WTC11 (cell line): ENCODE results near the gene AVPI1. TPM values are rescaled to one million over a fixed set of nuclear protein-coding genes. Genes with fewer than 3 reads are reported as not detected.

Experiments
- ATAC-seq: fragments of 200-7000 bp; cut with Tn5 transposase; 2 replicates; pipeline ENCODE4 v1.10.0; 2021; ENCODE audit warnings: mild to moderate bottlenecking, moderate library complexity
- CTCF ChIA-PET: fragments of 300-600 bp; sonication (Branson Sonifier 250); formaldehyde crosslinking; loops from one replicate; lab custom pipeline; 2021; ENCODE audit warnings: antibody characterized with exemption; lab: Charles Lee
- POLR2A ChIA-PET: fragments of 350-600 bp; sonication (Branson Sonifier 250); formaldehyde crosslinking; loops from one replicate; lab custom pipeline; 2021; ENCODE audit warnings: antibody characterized with exemption; lab: Charles Lee
- DNase-seq: peaks from one replicate; pipeline ENCODE4 v3.0.0; 2021; ENCODE audit warnings: low spot score
- H3K27ac Mint-ChIP-seq: 2 replicates; pipeline ENCODE4 v1.8.0; 2021; ENCODE audit warnings: mixed read lengths
- H3K27me3 Mint-ChIP-seq: 2 replicates; pipeline ENCODE4 v1.8.0; 2021; ENCODE audit warnings: low read depth, mild to moderate bottlenecking, moderate library complexity, mixed read lengths
- H3K36me3 Mint-ChIP-seq: 2 replicates; pipeline ENCODE4 v1.8.0; 2021; ENCODE audit warnings: mixed read lengths
- H3K4me1 Mint-ChIP-seq: 2 replicates; pipeline ENCODE4 v1.8.0; 2022; ENCODE audit warnings: mixed read lengths
- H3K4me3 Mint-ChIP-seq: 2 replicates; pipeline ENCODE4 v1.8.0; 2021; ENCODE audit warnings: mild to moderate bottlenecking, moderate library complexity, mixed read lengths
- H3K9me3 Mint-ChIP-seq: 2 replicates; pipeline ENCODE4 v1.8.0; 2021; ENCODE audit warnings: mixed read lengths
- CBFB ChIP-seq: sonication (generic); formaldehyde crosslinking; IDR thresholded peaks from 2 replicates; pipeline ENCODE4 v1.8.1; 2022; ENCODE audit warnings: mild to moderate bottlenecking, low read depth, missing genetic modification reagents
- ETV6 ChIP-seq: sonication (generic); formaldehyde crosslinking; IDR thresholded peaks from 2 replicates; pipeline ENCODE4 v1.8.1; 2022; ENCODE audit warnings: mild to moderate bottlenecking, missing genetic modification reagents
- FOXK1 ChIP-seq: sonication (generic); formaldehyde crosslinking; IDR thresholded peaks from 2 replicates; pipeline ENCODE4 v1.8.0; 2022; ENCODE audit warnings: mild to moderate bottlenecking, moderate library complexity, missing genetic modification reagents
- NFATC4 ChIP-seq: fragments of 250-450 bp; sonication (Bioruptor Pico); IDR thresholded peaks from 2 replicates; pipeline ENCODE4 v1.9.0; 2021; ENCODE audit warnings: mild to moderate bottlenecking
- TCF7 ChIP-seq: sonication (generic); formaldehyde crosslinking; IDR thresholded peaks from 2 replicates; pipeline ENCODE4 v1.8.0; 2022; ENCODE audit warnings: mild to moderate bottlenecking, low read depth, missing genetic modification reagents, moderate library complexity
- TEAD1 ChIP-seq: sonication (generic); formaldehyde crosslinking; IDR thresholded peaks from 2 replicates; pipeline ENCODE4 v1.8.0; 2022; ENCODE audit warnings: mild to moderate bottlenecking, missing genetic modification reagents
- ZBTB21 ChIP-seq: sonication (generic); formaldehyde crosslinking; IDR thresholded peaks from 2 replicates; pipeline ENCODE4 v1.8.1; 2023; ENCODE audit warnings: mild to moderate bottlenecking, missing genetic modification reagents, borderline replicate concordance
- ZNF121 ChIP-seq: sonication (generic); formaldehyde crosslinking; IDR thresholded peaks from 2 replicates; pipeline ENCODE4 v1.8.0; 2023; ENCODE audit warnings: missing genetic modification reagents
- ZNF138 ChIP-seq: sonication (generic); formaldehyde crosslinking; conservative IDR thresholded peaks from 2 replicates; pipeline ENCODE4 v1.8.1; 2022; ENCODE audit warnings: mild to moderate bottlenecking, moderate library complexity, missing genetic modification reagents
- ZNF232 ChIP-seq: sonication (generic); formaldehyde crosslinking; IDR thresholded peaks from 2 replicates; pipeline ENCODE4 v1.8.0; 2022; ENCODE audit warnings: mild to moderate bottlenecking, missing genetic modification reagents
- ZNF423 ChIP-seq: fragments of 250-450 bp; sonication (Bioruptor Pico); IDR thresholded peaks from 2 replicates; pipeline ENCODE4 v2.1.2; 2022; ENCODE audit warnings: mild to moderate bottlenecking, moderate library complexity
- total RNA-seq: library from RNA; stranded (reverse); gene quantifications from 3 replicates; pipeline ENCODE4 v1.2.3, GENCODE V29; 2021
- TF ChIP-seq, protein P1 (sequence below): sonication (generic); formaldehyde crosslinking; IDR thresholded peaks from 2 replicates; pipeline ENCODE4 v1.8.0; 2023; ENCODE audit warnings: missing genetic modification reagents, mild to moderate bottlenecking, borderline replicate concordance
- TF ChIP-seq, protein P2 (sequence below): sonication (generic); formaldehyde crosslinking; IDR thresholded peaks from 2 replicates; pipeline ENCODE4 v1.8.0; 2022; ENCODE audit warnings: mild to moderate bottlenecking, missing genetic modification reagents
- TF ChIP-seq, protein P3 (sequence below): sonication (generic); formaldehyde crosslinking; IDR thresholded peaks from 2 replicates; pipeline ENCODE4 v1.8.1; 2022; ENCODE audit warnings: low read depth, missing genetic modification reagents, borderline replicate concordance
- TF ChIP-seq, protein P4 (sequence below): sonication (generic); formaldehyde crosslinking; conservative IDR thresholded peaks from 2 replicates; pipeline ENCODE4 v1.8.1; 2023; ENCODE audit warnings: mild to moderate bottlenecking, low read depth, missing genetic modification reagents, moderate library complexity
- TF ChIP-seq, protein P5 (sequence below): sonication (generic); formaldehyde crosslinking; IDR thresholded peaks from 2 replicates; pipeline ENCODE4 v1.8.1; 2022; ENCODE audit warnings: mild to moderate bottlenecking, moderate library complexity, missing genetic modification reagents
- TF ChIP-seq, protein P6 (sequence below): sonication (generic); formaldehyde crosslinking; IDR thresholded peaks from 2 replicates; pipeline ENCODE4 v1.8.1; 2023; ENCODE audit warnings: mild to moderate bottlenecking, missing genetic modification reagents
- TF ChIP-seq, protein P7 (sequence below): fragments of 250-450 bp; sonication (Bioruptor Pico); IDR thresholded peaks from 2 replicates; pipeline ENCODE4 v1.9.0; 2021; ENCODE audit warnings: mild to moderate bottlenecking

AVPI1 gene
- total RNA-seq, 1 experiment from 2014 or later, result 9.8 TPM

DNA sequence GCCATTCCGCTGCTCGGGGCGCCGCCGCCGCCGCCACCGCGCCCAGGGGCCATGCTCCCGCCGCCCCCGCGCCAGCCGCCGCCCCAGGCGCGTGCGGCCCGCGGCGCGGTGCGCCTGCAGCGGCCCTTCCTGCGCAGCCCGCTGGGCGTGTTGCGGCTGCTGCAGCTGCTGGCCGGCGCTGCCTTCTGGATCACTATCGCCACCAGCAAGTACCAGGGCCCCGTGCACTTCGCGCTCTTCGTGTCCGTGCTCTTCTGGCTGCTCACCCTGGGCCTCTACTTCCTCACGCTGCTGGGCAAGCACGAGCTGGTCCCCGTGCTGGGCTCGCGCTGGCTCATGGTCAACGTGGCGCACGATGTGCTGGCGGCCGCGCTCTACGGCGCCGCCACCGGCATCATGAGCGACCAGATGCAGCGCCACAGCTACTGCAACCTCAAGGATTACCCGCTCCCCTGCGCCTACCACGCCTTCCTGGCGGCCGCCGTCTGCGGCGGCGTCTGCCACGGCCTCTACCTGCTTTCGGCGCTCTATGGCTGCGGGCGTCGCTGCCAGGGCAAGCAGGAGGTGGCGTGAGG, 26.9 kb upstream of the AVPI1 start (continued):
- TF ChIP-seq, protein P1, sequence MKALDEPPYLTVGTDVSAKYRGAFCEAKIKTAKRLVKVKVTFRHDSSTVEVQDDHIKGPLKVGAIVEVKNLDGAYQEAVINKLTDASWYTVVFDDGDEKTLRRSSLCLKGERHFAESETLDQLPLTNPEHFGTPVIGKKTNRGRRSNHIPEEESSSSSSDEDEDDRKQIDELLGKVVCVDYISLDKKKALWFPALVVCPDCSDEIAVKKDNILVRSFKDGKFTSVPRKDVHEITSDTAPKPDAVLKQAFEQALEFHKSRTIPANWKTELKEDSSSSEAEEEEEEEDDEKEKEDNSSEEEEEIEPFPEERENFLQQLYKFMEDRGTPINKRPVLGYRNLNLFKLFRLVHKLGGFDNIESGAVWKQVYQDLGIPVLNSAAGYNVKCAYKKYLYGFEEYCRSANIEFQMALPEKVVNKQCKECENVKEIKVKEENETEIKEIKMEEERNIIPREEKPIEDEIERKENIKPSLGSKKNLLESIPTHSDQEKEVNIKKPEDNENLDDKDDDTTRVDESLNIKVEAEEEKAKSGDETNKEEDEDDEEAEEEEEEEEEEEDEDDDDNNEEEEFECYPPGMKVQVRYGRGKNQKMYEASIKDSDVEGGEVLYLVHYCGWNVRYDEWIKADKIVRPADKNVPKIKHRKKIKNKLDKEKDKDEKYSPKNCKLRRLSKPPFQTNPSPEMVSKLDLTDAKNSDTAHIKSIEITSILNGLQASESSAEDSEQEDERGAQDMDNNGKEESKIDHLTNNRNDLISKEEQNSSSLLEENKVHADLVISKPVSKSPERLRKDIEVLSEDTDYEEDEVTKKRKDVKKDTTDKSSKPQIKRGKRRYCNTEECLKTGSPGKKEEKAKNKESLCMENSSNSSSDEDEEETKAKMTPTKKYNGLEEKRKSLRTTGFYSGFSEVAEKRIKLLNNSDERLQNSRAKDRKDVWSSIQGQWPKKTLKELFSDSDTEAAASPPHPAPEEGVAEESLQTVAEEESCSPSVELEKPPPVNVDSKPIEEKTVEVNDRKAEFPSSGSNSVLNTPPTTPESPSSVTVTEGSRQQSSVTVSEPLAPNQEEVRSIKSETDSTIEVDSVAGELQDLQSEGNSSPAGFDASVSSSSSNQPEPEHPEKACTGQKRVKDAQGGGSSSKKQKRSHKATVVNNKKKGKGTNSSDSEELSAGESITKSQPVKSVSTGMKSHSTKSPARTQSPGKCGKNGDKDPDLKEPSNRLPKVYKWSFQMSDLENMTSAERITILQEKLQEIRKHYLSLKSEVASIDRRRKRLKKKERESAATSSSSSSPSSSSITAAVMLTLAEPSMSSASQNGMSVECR (CRISPR knock-in tag), result peak; percentile 93
- TF ChIP-seq FOXK1 (CRISPR knock-in tag), result peak; percentile 87
- TF ChIP-seq, protein P2, sequence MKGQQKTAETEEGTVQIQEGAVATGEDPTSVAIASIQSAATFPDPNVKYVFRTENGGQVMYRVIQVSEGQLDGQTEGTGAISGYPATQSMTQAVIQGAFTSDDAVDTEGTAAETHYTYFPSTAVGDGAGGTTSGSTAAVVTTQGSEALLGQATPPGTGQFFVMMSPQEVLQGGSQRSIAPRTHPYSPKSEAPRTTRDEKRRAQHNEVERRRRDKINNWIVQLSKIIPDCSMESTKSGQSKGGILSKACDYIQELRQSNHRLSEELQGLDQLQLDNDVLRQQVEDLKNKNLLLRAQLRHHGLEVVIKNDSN (CRISPR knock-in tag), result peak; percentile 49; the same call in 1 of the 2 replicates
- peak; percentile 28; the same call in 1 of the 2 replicates for TF ChIP-seq ZNF121

DNA sequence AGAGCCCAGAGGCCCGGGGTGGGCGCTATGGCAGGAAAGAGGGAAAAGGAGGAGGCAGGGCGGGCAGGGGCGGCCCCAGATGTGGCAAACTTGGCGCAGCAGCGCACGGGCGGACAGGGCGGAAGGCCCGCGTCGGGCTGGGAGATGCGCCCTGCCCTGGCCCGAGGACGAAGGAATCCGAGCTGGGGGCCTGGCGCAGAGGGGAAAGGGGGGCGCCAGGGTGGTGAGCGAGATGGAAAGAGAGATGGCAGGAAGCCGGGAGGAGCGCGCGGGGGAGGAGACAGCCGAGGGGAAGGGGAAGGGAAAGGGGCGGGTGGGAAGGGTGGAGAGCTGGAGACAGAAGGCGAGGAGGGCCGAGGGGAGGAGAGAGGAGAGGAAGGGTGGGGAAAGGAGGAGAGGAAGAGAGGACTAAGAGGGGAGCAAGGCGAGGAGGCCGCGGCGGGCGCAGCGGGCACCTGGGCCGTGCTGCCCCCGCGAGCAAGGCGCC, 26.3 kb upstream of the AVPI1 start, which contains the start of gene MARVELD1:
TSS of gene MARVELD1 (plus strand) at position 392 of the 487 bp plus-strand sequence. CDS start 147 bp downstream, outside the sequence.
- Mint-ChIP-seq H3K27ac (peak within 1 kb of the TSS; percentile 97), H3K27me3 (peaks cover 4% of the 10 kb centered on the region), H3K4me3 (peak within 1 kb of the TSS; percentile 98), H3K9me3 (no peaks in the 10 kb centered on the region), H3K4me1 (peaks cover 47% of the 10 kb centered on the region), H3K36me3 (peaks cover 8% of the 10 kb centered on the region; the same call in 1 of the 2 replicates)
- ATAC-seq, result peak; percentile 35
- CTCF ChIA-PET, result interaction anchor here (0.9 to 4.7 kb wide), 12 partner anchors 9 to 148 kb away, joined by 3 to 45 read pairs (median 10); partner anchors contain the start of genes AVPI1 and ZFYVE27
- DNase-seq, result peak; percentile 77
- POLR2A ChIA-PET, result interaction anchor here (0.6 to 3.0 kb wide), 11 partner anchors 10 to 1880 kb away, joined by 3 to 27 read pairs (median 4); partner anchors contain the start of genes AVPI1, TM9SF3 and ZFYVE27
- TF ChIP-seq NFATC4 (CRISPR knock-in tag) (no peak), ZBTB21 (CRISPR knock-in tag) (no peak), ETV6 (CRISPR knock-in tag) (peak; percentile 73), FOXK1 (CRISPR knock-in tag) (no peak), CBFB (CRISPR knock-in tag) (no peak), TEAD1 (0 out of 2 replicates have a peak, but pooled peaks have one; percentile 14), TCF7 (CRISPR knock-in tag) (no peak), ZNF423 (no peak), ZNF232 (CRISPR knock-in tag) (0 out of 2 replicates have a peak, but pooled peaks have one; percentile 48), ZNF138 (CRISPR knock-in tag) (no peak)
- TF ChIP-seq, protein P3, sequence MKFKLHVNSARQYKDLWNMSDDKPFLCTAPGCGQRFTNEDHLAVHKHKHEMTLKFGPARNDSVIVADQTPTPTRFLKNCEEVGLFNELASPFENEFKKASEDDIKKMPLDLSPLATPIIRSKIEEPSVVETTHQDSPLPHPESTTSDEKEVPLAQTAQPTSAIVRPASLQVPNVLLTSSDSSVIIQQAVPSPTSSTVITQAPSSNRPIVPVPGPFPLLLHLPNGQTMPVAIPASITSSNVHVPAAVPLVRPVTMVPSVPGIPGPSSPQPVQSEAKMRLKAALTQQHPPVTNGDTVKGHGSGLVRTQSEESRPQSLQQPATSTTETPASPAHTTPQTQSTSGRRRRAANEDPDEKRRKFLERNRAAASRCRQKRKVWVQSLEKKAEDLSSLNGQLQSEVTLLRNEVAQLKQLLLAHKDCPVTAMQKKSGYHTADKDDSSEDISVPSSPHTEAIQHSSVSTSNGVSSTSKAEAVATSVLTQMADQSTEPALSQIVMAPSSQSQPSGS (CRISPR knock-in tag), result no peak
- TF ChIP-seq, protein P4, sequence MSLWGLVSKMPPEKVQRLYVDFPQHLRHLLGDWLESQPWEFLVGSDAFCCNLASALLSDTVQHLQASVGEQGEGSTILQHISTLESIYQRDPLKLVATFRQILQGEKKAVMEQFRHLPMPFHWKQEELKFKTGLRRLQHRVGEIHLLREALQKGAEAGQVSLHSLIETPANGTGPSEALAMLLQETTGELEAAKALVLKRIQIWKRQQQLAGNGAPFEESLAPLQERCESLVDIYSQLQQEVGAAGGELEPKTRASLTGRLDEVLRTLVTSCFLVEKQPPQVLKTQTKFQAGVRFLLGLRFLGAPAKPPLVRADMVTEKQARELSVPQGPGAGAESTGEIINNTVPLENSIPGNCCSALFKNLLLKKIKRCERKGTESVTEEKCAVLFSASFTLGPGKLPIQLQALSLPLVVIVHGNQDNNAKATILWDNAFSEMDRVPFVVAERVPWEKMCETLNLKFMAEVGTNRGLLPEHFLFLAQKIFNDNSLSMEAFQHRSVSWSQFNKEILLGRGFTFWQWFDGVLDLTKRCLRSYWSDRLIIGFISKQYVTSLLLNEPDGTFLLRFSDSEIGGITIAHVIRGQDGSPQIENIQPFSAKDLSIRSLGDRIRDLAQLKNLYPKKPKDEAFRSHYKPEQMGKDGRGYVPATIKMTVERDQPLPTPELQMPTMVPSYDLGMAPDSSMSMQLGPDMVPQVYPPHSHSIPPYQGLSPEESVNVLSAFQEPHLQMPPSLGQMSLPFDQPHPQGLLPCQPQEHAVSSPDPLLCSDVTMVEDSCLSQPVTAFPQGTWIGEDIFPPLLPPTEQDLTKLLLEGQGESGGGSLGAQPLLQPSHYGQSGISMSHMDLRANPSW (CRISPR knock-in tag), result no peak
- TF ChIP-seq, protein P5, sequence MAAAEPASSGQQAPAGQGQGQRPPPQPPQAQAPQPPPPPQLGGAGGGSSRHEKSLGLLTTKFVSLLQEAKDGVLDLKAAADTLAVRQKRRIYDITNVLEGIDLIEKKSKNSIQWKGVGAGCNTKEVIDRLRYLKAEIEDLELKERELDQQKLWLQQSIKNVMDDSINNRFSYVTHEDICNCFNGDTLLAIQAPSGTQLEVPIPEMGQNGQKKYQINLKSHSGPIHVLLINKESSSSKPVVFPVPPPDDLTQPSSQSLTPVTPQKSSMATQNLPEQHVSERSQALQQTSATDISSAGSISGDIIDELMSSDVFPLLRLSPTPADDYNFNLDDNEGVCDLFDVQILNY (CRISPR knock-in tag), result peak; percentile 37; the same call in 1 of the 2 replicates
- TF ChIP-seq, protein P6, sequence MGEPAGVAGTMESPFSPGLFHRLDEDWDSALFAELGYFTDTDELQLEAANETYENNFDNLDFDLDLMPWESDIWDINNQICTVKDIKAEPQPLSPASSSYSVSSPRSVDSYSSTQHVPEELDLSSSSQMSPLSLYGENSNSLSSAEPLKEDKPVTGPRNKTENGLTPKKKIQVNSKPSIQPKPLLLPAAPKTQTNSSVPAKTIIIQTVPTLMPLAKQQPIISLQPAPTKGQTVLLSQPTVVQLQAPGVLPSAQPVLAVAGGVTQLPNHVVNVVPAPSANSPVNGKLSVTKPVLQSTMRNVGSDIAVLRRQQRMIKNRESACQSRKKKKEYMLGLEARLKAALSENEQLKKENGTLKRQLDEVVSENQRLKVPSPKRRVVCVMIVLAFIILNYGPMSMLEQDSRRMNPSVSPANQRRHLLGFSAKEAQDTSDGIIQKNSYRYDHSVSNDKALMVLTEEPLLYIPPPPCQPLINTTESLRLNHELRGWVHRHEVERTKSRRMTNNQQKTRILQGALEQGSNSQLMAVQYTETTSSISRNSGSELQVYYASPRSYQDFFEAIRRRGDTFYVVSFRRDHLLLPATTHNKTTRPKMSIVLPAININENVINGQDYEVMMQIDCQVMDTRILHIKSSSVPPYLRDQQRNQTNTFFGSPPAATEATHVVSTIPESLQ (CRISPR knock-in tag), result no peak
- TF ChIP-seq, protein P7, sequence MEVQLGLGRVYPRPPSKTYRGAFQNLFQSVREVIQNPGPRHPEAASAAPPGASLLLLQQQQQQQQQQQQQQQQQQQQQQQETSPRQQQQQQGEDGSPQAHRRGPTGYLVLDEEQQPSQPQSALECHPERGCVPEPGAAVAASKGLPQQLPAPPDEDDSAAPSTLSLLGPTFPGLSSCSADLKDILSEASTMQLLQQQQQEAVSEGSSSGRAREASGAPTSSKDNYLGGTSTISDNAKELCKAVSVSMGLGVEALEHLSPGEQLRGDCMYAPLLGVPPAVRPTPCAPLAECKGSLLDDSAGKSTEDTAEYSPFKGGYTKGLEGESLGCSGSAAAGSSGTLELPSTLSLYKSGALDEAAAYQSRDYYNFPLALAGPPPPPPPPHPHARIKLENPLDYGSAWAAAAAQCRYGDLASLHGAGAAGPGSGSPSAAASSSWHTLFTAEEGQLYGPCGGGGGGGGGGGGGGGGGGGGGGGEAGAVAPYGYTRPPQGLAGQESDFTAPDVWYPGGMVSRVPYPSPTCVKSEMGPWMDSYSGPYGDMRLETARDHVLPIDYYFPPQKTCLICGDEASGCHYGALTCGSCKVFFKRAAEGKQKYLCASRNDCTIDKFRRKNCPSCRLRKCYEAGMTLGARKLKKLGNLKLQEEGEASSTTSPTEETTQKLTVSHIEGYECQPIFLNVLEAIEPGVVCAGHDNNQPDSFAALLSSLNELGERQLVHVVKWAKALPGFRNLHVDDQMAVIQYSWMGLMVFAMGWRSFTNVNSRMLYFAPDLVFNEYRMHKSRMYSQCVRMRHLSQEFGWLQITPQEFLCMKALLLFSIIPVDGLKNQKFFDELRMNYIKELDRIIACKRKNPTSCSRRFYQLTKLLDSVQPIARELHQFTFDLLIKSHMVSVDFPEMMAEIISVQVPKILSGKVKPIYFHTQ (CRISPR knock-in tag), result no peak
